GM21367 (cell line): ENCODE results near the gene WDR7.

Experiments used
- ATAC-seq: cut with Tn5 transposase; IDR thresholded peaks from one replicate; pipeline ENCODE4 v1.9.1; 2021; ENCODE audit not compliant: unreplicated experiment

The WDR7 gene

GRCh38 chr18:56934131-56934530 is 283.0 kb downstream of the WDR7 start:
- ATAC-seq = no peak

GRCh38 chr18:56934906-56935305 is 283.7 kb downstream of the WDR7 start:
- no peak for ATAC-seq

- no peak for ATAC-seq
Observed at GRCh38 chr18:56935434-56936040, 284.4 kb downstream of the WDR7 start.

GRCh38 chr18:56936457-56936856 is 285.3 kb downstream of the WDR7 start:
- ATAC-seq = no peak

GRCh38 chr18:56937874-56938430 is 286.8 kb downstream of the WDR7 start:
- no peak for ATAC-seq

- ATAC-seq = no peak
Observed at GRCh38 chr18:56945171-56946083, 294.3 kb downstream of the WDR7 start.

GRCh38 chr18:56947236-56947635 is 296.1 kb downstream of the WDR7 start:
- ATAC-seq = no peak

GRCh38 chr18:56952026-56952425 is 300.9 kb downstream of the WDR7 start:
- ATAC-seq = no peak

- no peak for ATAC-seq
Observed at GRCh38 chr18:56953428-56954198, 302.5 kb downstream of the WDR7 start.

GRCh38 chr18:56955490-56955889 is 304.3 kb downstream of the WDR7 start:
- ATAC-seq = no peak

GRCh38 chr18:56959120-56959519 is 308.0 kb downstream of the WDR7 start:
- ATAC-seq = no peak

GRCh38 chr18:56962322-56962721 is 311.2 kb downstream of the WDR7 start:
- no peak for ATAC-seq

- ATAC-seq = no peak
Observed at GRCh38 chr18:56967035-56967434, 315.9 kb downstream of the WDR7 start.

- no peak for ATAC-seq
Observed at GRCh38 chr18:56973487-56973886, 322.3 kb downstream of the WDR7 start.

- no peak for ATAC-seq
Observed at GRCh38 chr18:56974141-56974540, 323.0 kb downstream of the WDR7 start.

- no peak for ATAC-seq
Observed at GRCh38 chr18:56975276-56975675, 324.1 kb downstream of the WDR7 start.

GRCh38 chr18:56977309-56977708 is 326.1 kb downstream of the WDR7 start:
- ATAC-seq = no peak

- no peak for ATAC-seq
Observed at GRCh38 chr18:56977771-56978170, 326.6 kb downstream of the WDR7 start.

- no peak for ATAC-seq
Observed at GRCh38 chr18:56980151-56980550, 329.0 kb downstream of the WDR7 start.

- no peak for ATAC-seq
Observed at GRCh38 chr18:56982766-56983165, 331.6 kb downstream of the WDR7 start.

GRCh38 chr18:56983275-56983992 is 332.3 kb downstream of the WDR7 start:
- ATAC-seq = no peak
